Measurements from ENCODE around the gene UPF1.

GRCh38 chr19:18830488-18830887, 1.3 kb upstream of the UPF1 start:
- TF ChIP-seq CTCF (IDR thresholded peaks at IDR 0.05; ENCODE audit: low read length) (no peak), EZH2 (optimal IDR thresholded peaks at IDR 0.05; ENCODE audit: low read depth, low read length) (no peak)
